AG09309 (cell line): ENCODE data around the gene LYRM4.

Experiments used
- DNase-seq: peaks from one replicate; pipeline ENCODE4 v3.0.0-alpha.2; 2010; ENCODE audit warnings: low read depth
- H3K4me3 ChIP-seq: 2 replicates; pipeline ENCODE4 v1.5.1; 2011; ENCODE audit warnings: mild to moderate bottlenecking, low read depth, low read length, moderate library complexity; ENCODE audit not compliant: control insufficient read depth
- TF ChIP-seq, protein P1 (sequence below): IDR thresholded peaks from 2 replicates; pipeline ENCODE4 v1.5.1; 2011; ENCODE audit warnings: mild to moderate bottlenecking, low read depth, low read length, inconsistent platforms; ENCODE audit not compliant: insufficient read depth, control insufficient read depth; ENCODE audit errors: missing control alignments

Gene LYRM4

DNA sequence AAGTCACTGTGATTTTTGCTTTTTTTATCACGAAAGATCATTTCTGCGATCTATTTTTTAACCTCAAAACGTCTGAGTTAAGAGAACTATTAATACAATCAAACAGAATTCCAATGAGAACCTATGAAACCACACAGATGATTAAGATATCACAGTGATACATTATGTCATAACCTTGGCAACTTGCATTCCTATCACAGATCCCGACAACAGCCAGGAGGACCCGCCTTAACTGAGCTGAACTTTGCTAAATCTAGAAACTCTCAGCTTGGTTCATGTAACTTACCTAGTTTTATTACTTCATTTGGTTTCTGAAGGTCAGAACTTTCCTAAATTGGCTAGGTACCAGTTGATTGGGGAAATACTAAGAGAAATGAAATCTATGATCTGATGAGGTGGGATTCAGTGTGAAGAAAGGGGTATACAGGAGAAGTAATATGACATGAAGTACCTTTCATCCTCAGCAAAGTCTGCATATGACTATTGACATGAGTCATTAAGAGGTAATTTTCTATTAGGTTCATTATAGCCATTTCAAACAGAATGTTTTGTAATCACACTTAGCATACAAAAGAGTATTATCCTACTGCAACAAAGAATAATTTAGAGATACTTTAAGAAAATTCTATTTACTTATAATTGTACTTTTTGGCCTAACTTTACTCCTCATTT lies 11.2 kb downstream of the LYRM4 start:
- H3K4me3 ChIP-seq = no peak overlapping the region
- no peak for DNase-seq
- TF ChIP-seq, protein P1, sequence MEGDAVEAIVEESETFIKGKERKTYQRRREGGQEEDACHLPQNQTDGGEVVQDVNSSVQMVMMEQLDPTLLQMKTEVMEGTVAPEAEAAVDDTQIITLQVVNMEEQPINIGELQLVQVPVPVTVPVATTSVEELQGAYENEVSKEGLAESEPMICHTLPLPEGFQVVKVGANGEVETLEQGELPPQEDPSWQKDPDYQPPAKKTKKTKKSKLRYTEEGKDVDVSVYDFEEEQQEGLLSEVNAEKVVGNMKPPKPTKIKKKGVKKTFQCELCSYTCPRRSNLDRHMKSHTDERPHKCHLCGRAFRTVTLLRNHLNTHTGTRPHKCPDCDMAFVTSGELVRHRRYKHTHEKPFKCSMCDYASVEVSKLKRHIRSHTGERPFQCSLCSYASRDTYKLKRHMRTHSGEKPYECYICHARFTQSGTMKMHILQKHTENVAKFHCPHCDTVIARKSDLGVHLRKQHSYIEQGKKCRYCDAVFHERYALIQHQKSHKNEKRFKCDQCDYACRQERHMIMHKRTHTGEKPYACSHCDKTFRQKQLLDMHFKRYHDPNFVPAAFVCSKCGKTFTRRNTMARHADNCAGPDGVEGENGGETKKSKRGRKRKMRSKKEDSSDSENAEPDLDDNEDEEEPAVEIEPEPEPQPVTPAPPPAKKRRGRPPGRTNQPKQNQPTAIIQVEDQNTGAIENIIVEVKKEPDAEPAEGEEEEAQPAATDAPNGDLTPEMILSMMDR = no peak

DNA sequence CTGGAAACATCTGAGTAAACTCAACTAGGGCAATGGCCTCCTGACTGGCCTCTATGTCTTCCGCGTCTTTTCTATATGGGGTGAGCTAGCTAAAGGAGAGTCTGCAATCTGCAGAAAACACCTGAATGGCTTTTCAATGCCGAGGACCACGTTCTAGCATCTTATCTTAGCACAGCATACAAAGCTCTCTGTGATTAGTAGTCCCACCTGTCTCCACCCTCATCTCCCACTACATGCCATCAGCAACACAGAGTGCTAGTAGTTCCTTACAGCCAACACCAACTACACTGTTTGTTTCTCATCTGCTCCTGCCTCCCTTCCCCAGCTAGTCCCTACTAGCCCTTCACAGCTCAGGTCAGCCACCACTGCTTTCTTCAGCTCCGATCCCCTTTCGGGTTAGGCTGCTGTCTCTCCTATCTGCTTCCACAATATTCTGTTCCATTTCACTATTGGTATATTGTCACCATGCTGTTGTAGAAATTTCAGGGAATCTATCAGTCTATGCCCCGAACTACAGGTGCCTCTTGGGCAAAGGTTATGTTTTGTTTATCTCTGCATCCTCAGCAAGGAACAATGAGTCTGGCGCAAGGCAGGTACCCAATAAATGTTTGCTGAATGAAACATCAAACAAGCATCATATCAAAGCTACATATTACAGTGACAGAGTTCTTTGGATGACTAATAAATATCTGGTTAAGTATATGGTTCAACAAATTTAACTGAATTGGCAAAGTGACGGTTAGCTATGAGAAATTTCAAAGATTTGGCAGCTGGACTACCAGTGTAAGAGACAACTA lies 12.2 kb downstream of the LYRM4 start:
- DNase-seq = no peak
- H3K4me3 ChIP-seq = no peak overlapping the region
- TF ChIP-seq, protein P1 = no peak

DNA sequence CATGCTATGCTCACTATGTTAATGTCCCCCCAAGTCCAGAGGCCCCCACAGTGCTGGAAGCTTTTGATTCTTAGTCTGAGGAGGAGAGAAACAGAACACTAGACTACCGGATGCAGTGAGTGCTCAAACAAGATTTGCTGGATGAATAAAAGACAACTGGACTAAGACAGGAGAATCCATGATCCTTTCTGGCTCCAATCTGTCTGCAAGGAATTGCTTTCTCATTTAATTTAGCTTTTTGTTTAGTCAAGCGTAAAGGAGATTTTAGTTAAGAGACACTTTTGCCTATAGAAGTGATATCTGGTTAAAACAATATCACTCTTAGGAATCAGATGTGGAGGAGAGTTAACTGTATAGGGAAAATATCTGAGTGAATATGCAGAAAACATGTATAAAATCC lies 13.5 kb downstream of the LYRM4 start:
- TF ChIP-seq, protein P1 = no peak
- no peak for DNase-seq
- H3K4me3 ChIP-seq = no peak overlapping the region

DNA sequence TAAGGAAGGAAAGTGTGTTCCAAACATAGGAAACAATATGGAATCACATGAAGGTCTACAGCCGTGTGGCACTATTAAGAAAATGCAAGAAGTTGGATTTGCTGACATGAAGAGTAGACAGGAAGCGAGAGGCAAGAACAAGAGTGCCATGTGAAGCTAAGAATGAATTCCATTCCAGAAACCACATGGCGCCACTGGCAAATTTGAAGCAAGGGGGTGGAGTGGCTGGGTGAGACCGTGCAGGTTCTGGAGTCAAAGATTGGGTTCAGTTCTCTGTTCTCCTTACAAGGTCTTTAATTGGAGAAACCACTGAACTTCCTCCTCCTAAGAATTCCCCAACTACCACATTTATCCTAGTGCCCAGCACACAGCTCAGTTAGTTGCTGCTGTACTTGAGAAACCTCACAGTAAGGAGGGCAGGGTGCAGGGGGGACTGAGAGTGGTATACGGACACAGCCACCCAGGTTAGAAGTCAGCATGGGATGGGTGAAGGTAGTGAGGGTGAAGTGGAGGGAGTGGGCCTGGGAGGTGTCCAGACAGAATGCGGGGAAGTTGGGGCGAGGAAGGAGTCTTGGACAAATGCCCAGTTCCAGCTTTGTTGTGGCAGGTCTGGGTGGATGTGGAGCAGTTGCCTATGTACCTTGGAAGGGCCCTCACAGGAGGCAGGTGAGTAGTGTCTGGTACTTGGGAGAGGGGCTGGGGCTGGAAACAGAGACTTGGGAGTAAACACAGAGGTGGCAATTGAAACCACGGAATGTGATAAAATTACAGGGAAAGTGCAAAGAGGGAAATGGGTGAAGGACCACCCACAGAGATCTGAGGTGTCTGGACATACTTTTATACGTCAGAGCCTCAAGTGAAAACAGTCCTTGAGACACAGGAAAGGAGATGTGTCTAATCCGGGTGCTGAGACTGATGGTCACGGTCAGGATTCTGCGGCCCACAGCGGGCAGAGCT lies 14.3 kb downstream of the LYRM4 start:
- no peak for DNase-seq
- H3K4me3 ChIP-seq = no peak overlapping the region
- TF ChIP-seq, protein P1 = no peak

DNA sequence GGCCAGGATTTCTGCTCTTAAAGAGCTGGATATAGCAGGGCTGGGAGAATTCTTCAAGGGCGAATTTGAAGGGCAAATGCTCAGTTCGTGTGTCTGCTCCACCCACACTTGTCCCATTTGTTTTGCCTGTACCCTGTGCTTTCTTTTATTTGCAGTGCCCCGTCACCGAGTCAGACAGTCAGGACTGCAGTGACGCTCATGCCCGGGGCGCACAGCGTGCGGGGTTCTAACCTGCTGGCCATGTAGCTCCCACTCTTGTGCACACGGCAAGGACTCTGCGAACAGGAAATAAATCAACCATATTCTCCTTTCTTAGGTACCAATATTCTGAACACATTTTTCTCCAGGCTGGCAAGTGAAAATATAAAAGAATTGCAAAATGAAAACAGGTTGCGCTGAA lies 17.7 kb downstream of the LYRM4 start:
- no peak for DNase-seq
- TF ChIP-seq, protein P1 = no peak

DNA sequence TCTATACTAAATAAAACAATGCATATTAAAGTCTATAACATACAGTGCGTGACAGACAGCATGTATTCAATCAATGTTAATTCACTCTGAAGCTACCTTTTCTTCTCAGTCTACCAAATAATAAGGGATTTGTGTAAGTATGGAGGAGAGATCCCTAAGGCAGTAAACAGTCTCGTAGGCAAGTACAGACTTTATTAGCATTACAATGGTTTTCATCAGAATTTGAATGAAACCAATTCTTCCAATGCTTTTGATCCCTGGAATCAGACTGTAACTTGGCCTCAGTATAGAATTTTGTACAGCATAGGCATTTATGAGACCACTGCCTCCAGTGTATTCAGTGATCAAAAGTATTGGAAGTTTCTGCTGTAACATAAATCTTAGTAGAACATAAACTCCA lies 19.5 kb downstream of the LYRM4 start:
- no peak for DNase-seq
- TF ChIP-seq, protein P1 = no peak
- H3K4me3 ChIP-seq = no peak overlapping the region

More for the DNA sequence above, 17.7 kb downstream of the LYRM4 start:
- no peak overlapping the region for H3K4me3 ChIP-seq
